Chondrocyte (in vitro differentiated cells): Measurements from ENCODE around the gene APBB2. TPM values are rescaled to one million over a fixed set of nuclear protein-coding genes. Genes with fewer than 3 reads are reported as not detected.
A peak's percentile ranks its signal among the peaks of the same experiment; 100 is the strongest.

Experiments
- DNase-seq: peaks from one replicate; pipeline ENCODE4 v3.0.0; 2021; ENCODE audit warnings: mixed read lengths, low spot score
- H3K27ac Mint-ChIP-seq: one replicate; pipeline ENCODE4 v1.8.0; 2021; ENCODE audit warnings: mild to moderate bottlenecking, moderate library complexity, mixed read lengths; ENCODE audit not compliant: unreplicated experiment
- H3K27me3 Mint-ChIP-seq: 2 replicates; pipeline ENCODE4 v1.8.0; 2021; ENCODE audit warnings: low read depth, mixed read lengths
- H3K36me3 Mint-ChIP-seq: 2 replicates; pipeline ENCODE4 v1.8.0; 2021; ENCODE audit warnings: low read depth, mixed read lengths
- H3K4me1 Mint-ChIP-seq: 2 replicates; pipeline ENCODE4 v1.8.0; 2021; ENCODE audit warnings: low read depth, mild to moderate bottlenecking, mixed read lengths
- H3K4me3 Mint-ChIP-seq: one replicate; pipeline ENCODE4 v1.8.0; 2021; ENCODE audit warnings: mild to moderate bottlenecking, moderate library complexity, mixed read lengths; ENCODE audit not compliant: unreplicated experiment
- H3K9me3 Mint-ChIP-seq: 2 replicates; pipeline ENCODE4 v1.8.0; 2021; ENCODE audit warnings: low read depth, mixed read lengths
- CTCF ChIP-seq: fragments of 200-600 bp; sonication (generic); IDR thresholded peaks from 2 replicates; pipeline ENCODE4 v1.5.0; 2021; ENCODE audit warnings: antibody characterized with exemption, mild to moderate bottlenecking, moderate library complexity
- total RNA-seq: library from RNA; stranded (reverse); gene quantifications from 3 replicates; pipeline ENCODE4 v1.2.1, GENCODE V29; 2021

Gene APBB2
- total RNA-seq, 1 donor from 2014 or later, result 119 TPM

- no peak for DNase-seq
- Mint-ChIP-seq H3K36me3 (peaks cover 13% of the 10 kb centered on the region), H3K4me3 (no peak overlapping the region), H3K27ac (peak overlapping the region; percentile 50), H3K4me1 (peaks cover 58% of the 10 kb centered on the region), H3K9me3 (peaks cover 4% of the 10 kb centered on the region), H3K27me3 (no peaks in the 10 kb centered on the region)
- TF ChIP-seq CTCF, result no peak
These were observed 296.0 kb downstream of the APBB2 start for GRCh38 chr4:40918330-40918729.

- peaks cover 13% of the 10 kb centered on the region for H3K36me3 Mint-ChIP-seq
- H3K4me1 Mint-ChIP-seq, result peaks cover 65% of the 10 kb centered on the region
- DNase-seq, result no peak
- peaks cover 4% of the 10 kb centered on the region for H3K9me3 Mint-ChIP-seq
- TF ChIP-seq CTCF, result peak; percentile 60
- H3K27me3 Mint-ChIP-seq, result no peaks in the 10 kb centered on the region
- H3K4me3 Mint-ChIP-seq, result no peak overlapping the region
- H3K27ac Mint-ChIP-seq, result peak overlapping the region; percentile 93
These were observed 297.5 kb downstream of the APBB2 start for GRCh38 chr4:40916880-40917279.

- TF ChIP-seq CTCF, result no peak
- peak overlapping the region; percentile 93 for H3K27ac Mint-ChIP-seq
- peaks cover 7% of the 10 kb centered on the region for H3K36me3 Mint-ChIP-seq
- peaks cover 4% of the 10 kb centered on the region for H3K9me3 Mint-ChIP-seq
- H3K4me1 Mint-ChIP-seq, result peaks cover 72% of the 10 kb centered on the region
- no peaks in the 10 kb centered on the region for H3K27me3 Mint-ChIP-seq
- no peak for DNase-seq
- H3K4me3 Mint-ChIP-seq, result no peak overlapping the region
These were observed 298.2 kb downstream of the APBB2 start for GRCh38 chr4:40916218-40916555.

- peaks cover 4% of the 10 kb centered on the region for H3K9me3 Mint-ChIP-seq
- H3K27ac Mint-ChIP-seq, result peak overlapping the region; percentile 93
- peaks cover 78% of the 10 kb centered on the region for H3K4me1 Mint-ChIP-seq
- H3K4me3 Mint-ChIP-seq, result no peak overlapping the region
- no peak for DNase-seq
- H3K36me3 Mint-ChIP-seq, result peaks cover 7% of the 10 kb centered on the region
- TF ChIP-seq CTCF, result no peak
- H3K27me3 Mint-ChIP-seq, result no peaks in the 10 kb centered on the region
These were observed 298.8 kb downstream of the APBB2 start for GRCh38 chr4:40915318-40916217.

- peak overlapping the region; percentile 69 for H3K27ac Mint-ChIP-seq
- TF ChIP-seq CTCF, result no peak
- no peaks in the 10 kb centered on the region for H3K27me3 Mint-ChIP-seq
- no peak for DNase-seq
- peaks cover 74% of the 10 kb centered on the region for H3K4me1 Mint-ChIP-seq
- peaks cover 4% of the 10 kb centered on the region for H3K9me3 Mint-ChIP-seq
- peaks cover 2% of the 10 kb centered on the region for H3K36me3 Mint-ChIP-seq
- H3K4me3 Mint-ChIP-seq, result no peak overlapping the region
These were observed 301.7 kb downstream of the APBB2 start for GRCh38 chr4:40912460-40913184.
